ENCODE results near the gene ACOT12.
"Not testable (repeated sequence)": the region's sequence is repeated elsewhere in the genome, so short reads cannot be mapped to it uniquely, and the experiment has no call there.

ACOT12 gene

GRCh38 chr5:81297531-81297930 lies 96.4 kb downstream of the ACOT12 start:
- H2BK120ac ChIP-seq (ENCODE audit: low read depth, low read length): no peak overlapping the region
- H3K4me1 ChIP-seq (ENCODE audit: control insufficient read depth, insufficient read depth, low read depth, low read length): peaks cover 6% of the 10 kb centered on the region
- peaks cover 0 to 3% of the 10 kb centered on the region in 2 experiments for H3K36me3 ChIP-seq (ENCODE audit: control insufficient read depth in 1 of 2, insufficient read depth in 2 of 2, low read depth in 1 of 2, low read length in 2 of 2)
- H3K9me3 ChIP-seq (ENCODE audit: control insufficient read depth, low read length): peaks cover 7% of the 10 kb centered on the region
- no peak overlapping the region for H2AFZ ChIP-seq (ENCODE audit: low read depth, low read length)
- H3K9ac ChIP-seq (ENCODE audit: low read length): peak overlapping the region; percentile 98
- no peaks in the 10 kb centered on the region for H3K27me3 ChIP-seq (ENCODE audit: control insufficient read depth in 1 of 2, insufficient read depth in 1 of 2, low read length in 2 of 2)
- no peak overlapping the region for H3K18ac ChIP-seq (ENCODE audit: low read depth in 1 of 2, low read length in 2 of 2)
- no peak overlapping the region for H2BK5ac ChIP-seq (ENCODE audit: low read depth, low read length, poor library complexity, severe bottlenecking)
- H4K91ac ChIP-seq (ENCODE audit: low read length): no peak overlapping the region
- no peak overlapping the region for H2AK5ac ChIP-seq (ENCODE audit: low read length, severe bottlenecking)
- 100% methylated on average over 1 of the region's 4 CpGs for WGBS
- no peak overlapping the region for H2BK12ac ChIP-seq (ENCODE audit: low read length in 2 of 2)
- no peak overlapping the region for H3K14ac ChIP-seq (ENCODE audit: low read length in 2 of 2)
- no peak overlapping the region for H2BK15ac ChIP-seq (ENCODE audit: low read depth, poor library complexity, severe bottlenecking)
- H3K4me3 ChIP-seq (ENCODE audit: insufficient read depth in 1 of 2, low read depth in 1 of 2, low read length in 2 of 2): no peak overlapping the region
- no peak for DNase-seq
- no peak overlapping the region for H3K27ac ChIP-seq (ENCODE audit: low read length, poor library complexity, severe bottlenecking)
- H3K23ac ChIP-seq (ENCODE audit: low read length in 2 of 2): no peak overlapping the region
- H3K4ac ChIP-seq (ENCODE audit: low read depth in 1 of 2, low read length in 2 of 2): no peak overlapping the region
- H3K4me2 ChIP-seq (ENCODE audit: low read length, poor library complexity, severe bottlenecking): no peak overlapping the region
- H3K79me1 ChIP-seq (replicated peaks; ENCODE audit: low read length, poor library complexity, severe bottlenecking): peaks cover 25% of the 10 kb centered on the region
- no peak overlapping the region for H4K8ac ChIP-seq (ENCODE audit: low read length)

- peaks cover 23% of the 10 kb centered on the region for H3K79me1 ChIP-seq (replicated peaks; ENCODE audit: low read length, poor library complexity, severe bottlenecking)
- H3K18ac ChIP-seq (ENCODE audit: low read depth in 1 of 2, low read length in 2 of 2); H4K91ac ChIP-seq (ENCODE audit: low read length); H3K36me3 ChIP-seq (ENCODE audit: control insufficient read depth in 1 of 2, insufficient read depth in 2 of 2, low read depth in 1 of 2, low read length in 2 of 2); H3K4me2 ChIP-seq (ENCODE audit: low read length, poor library complexity, severe bottlenecking); H3K9ac ChIP-seq (ENCODE audit: low read length); H3K9me3 ChIP-seq (ENCODE audit: control insufficient read depth, low read length); H3K4me1 ChIP-seq (ENCODE audit: control insufficient read depth, insufficient read depth, low read depth, low read length); H3K27me3 ChIP-seq (ENCODE audit: control insufficient read depth in 1 of 2, insufficient read depth in 1 of 2, low read length in 2 of 2); H3K23ac ChIP-seq (ENCODE audit: low read length in 2 of 2); H4K8ac ChIP-seq (ENCODE audit: low read length); H2AFZ ChIP-seq (ENCODE audit: low read depth, low read length); H2BK5ac ChIP-seq (ENCODE audit: low read depth, low read length, poor library complexity, severe bottlenecking); H3K4me3 ChIP-seq (ENCODE audit: insufficient read depth in 1 of 2, low read depth in 1 of 2, low read length in 2 of 2); H2BK12ac ChIP-seq (ENCODE audit: low read length in 2 of 2); H3K14ac ChIP-seq (ENCODE audit: low read length in 2 of 2); H3K27ac ChIP-seq (ENCODE audit: low read length, poor library complexity, severe bottlenecking); DNase-seq; H2BK15ac ChIP-seq (ENCODE audit: low read depth, poor library complexity, severe bottlenecking); H3K4ac ChIP-seq (ENCODE audit: low read depth in 1 of 2, low read length in 2 of 2); H2BK120ac ChIP-seq (ENCODE audit: low read depth, low read length); H2AK5ac ChIP-seq (ENCODE audit: low read length, severe bottlenecking): not testable (repeated sequence)
- WGBS: over 99% methylated on average over 5 of the region's 5 CpGs
Measured at GRCh38 chr5:81294021-81294420, 99.9 kb downstream of the ACOT12 start.

DNA sequence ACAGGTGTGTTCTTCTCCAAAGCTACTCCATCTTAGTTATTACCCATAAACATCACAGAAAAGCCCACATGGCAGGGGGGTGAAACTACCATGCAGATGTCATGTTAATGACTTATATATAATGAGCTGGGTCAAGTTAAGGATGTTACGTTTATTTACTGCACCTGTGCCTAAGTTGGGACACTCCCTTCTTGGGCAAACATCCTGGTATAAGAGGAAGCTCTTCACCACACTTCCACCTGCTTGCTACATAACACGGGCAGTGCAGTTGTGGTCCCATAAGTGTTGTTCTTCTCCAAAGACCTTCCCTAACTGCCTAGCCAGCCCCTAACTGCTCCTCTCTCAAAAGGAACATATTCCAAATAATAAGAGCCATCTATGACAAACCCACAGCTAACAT lies 101.8 kb downstream of the ACOT12 start:
- H4K8ac ChIP-seq (ENCODE audit: low read length): no peak overlapping the region
- H3K36me3 ChIP-seq (ENCODE audit: control insufficient read depth in 1 of 2, insufficient read depth in 2 of 2, low read depth in 1 of 2, low read length in 2 of 2): peaks cover 0 to 3% of the 10 kb centered on the region in 2 experiments
- no peak overlapping the region for H3K4me2 ChIP-seq (ENCODE audit: low read length, poor library complexity, severe bottlenecking)
- H3K4me3 ChIP-seq (ENCODE audit: insufficient read depth in 1 of 2, low read depth in 1 of 2, low read length in 2 of 2): no peak overlapping the region
- no peak overlapping the region for H2BK15ac ChIP-seq (ENCODE audit: low read depth, poor library complexity, severe bottlenecking)
- no peaks in the 10 kb centered on the region for H3K4me1 ChIP-seq (ENCODE audit: control insufficient read depth, insufficient read depth, low read depth, low read length)
- no peaks in the 10 kb centered on the region for H3K27me3 ChIP-seq (ENCODE audit: control insufficient read depth in 1 of 2, insufficient read depth in 1 of 2, low read length in 2 of 2)
- DNase-seq: no peak
- no peak overlapping the region for H4K91ac ChIP-seq (ENCODE audit: low read length)
- H3K18ac ChIP-seq (ENCODE audit: low read depth in 1 of 2, low read length in 2 of 2): no peak overlapping the region
- no peak overlapping the region for H3K23ac ChIP-seq (ENCODE audit: low read length in 2 of 2)
- H3K79me1 ChIP-seq (replicated peaks; ENCODE audit: low read length, poor library complexity, severe bottlenecking): peaks cover 22% of the 10 kb centered on the region
- H2BK12ac ChIP-seq (ENCODE audit: low read length in 2 of 2): no peak overlapping the region
- peaks cover 7% of the 10 kb centered on the region for H3K9me3 ChIP-seq (ENCODE audit: control insufficient read depth, low read length)
- 90% methylated on average over 2 of the region's 2 CpGs for WGBS
- H2BK5ac ChIP-seq (ENCODE audit: low read depth, low read length, poor library complexity, severe bottlenecking): no peak overlapping the region
- H3K27ac ChIP-seq (ENCODE audit: low read length, poor library complexity, severe bottlenecking): no peak overlapping the region
- H3K9ac ChIP-seq (ENCODE audit: low read length): no peak overlapping the region
- no peak overlapping the region for H2AFZ ChIP-seq (ENCODE audit: low read depth, low read length)
- H3K4ac ChIP-seq (ENCODE audit: low read depth in 1 of 2, low read length in 2 of 2): no peak overlapping the region
- H3K14ac ChIP-seq (ENCODE audit: low read length in 2 of 2): no peak overlapping the region
- H2BK120ac ChIP-seq (ENCODE audit: low read depth, low read length): no peak overlapping the region
- no peak overlapping the region for H2AK5ac ChIP-seq (ENCODE audit: low read length, severe bottlenecking)

GRCh38 chr5:81290146-81290545 lies 103.8 kb downstream of the ACOT12 start:
- Histone ChIP-seq H3K79me1 (replicated peaks; ENCODE audit: low read length, poor library complexity, severe bottlenecking) (peaks cover 28% of the 10 kb centered on the region), H3K4me2 (ENCODE audit: low read length, poor library complexity, severe bottlenecking) (no peak overlapping the region), H3K27ac (ENCODE audit: low read length, poor library complexity, severe bottlenecking) (no peak overlapping the region), H3K9me3 (ENCODE audit: control insufficient read depth, low read length) (peaks cover 7% of the 10 kb centered on the region), H3K4me1 (ENCODE audit: control insufficient read depth, insufficient read depth, low read depth, low read length) (no peaks in the 10 kb centered on the region), H3K18ac (ENCODE audit: low read depth in 1 of 2, low read length in 2 of 2) (no peak overlapping the region), H2BK15ac (ENCODE audit: low read depth, poor library complexity, severe bottlenecking) (no peak overlapping the region), H3K4ac (ENCODE audit: low read depth in 1 of 2, low read length in 2 of 2) (no peak overlapping the region), H4K91ac (ENCODE audit: low read length) (no peak overlapping the region), H2AK5ac (ENCODE audit: low read length, severe bottlenecking) (no peak overlapping the region), H3K36me3 (ENCODE audit: control insufficient read depth in 1 of 2, insufficient read depth in 2 of 2, low read depth in 1 of 2, low read length in 2 of 2) (peaks cover 0 to 7% of the 10 kb centered on the region in 2 experiments), H2AFZ (ENCODE audit: low read depth, low read length) (no peak overlapping the region), H3K27me3 (ENCODE audit: control insufficient read depth in 1 of 2, insufficient read depth in 1 of 2, low read length in 2 of 2) (no peaks in the 10 kb centered on the region), H2BK12ac (ENCODE audit: low read length in 2 of 2) (no peak overlapping the region), H2BK120ac (ENCODE audit: low read depth, low read length) (no peak overlapping the region), H3K4me3 (ENCODE audit: insufficient read depth in 1 of 2, low read depth in 1 of 2, low read length in 2 of 2) (no peak overlapping the region), H3K9ac (ENCODE audit: low read length) (no peak overlapping the region), H3K23ac (ENCODE audit: low read length in 2 of 2) (no peak overlapping the region), H3K14ac (ENCODE audit: low read length in 2 of 2) (no peak overlapping the region), H2BK5ac (ENCODE audit: low read depth, low read length, poor library complexity, severe bottlenecking) (no peak overlapping the region), H4K8ac (ENCODE audit: low read length) (no peak overlapping the region)
- no CpG with 5 or more reads among the region's 1 CpG for WGBS
- no peak for DNase-seq

Data from mesenchymal stem cell (in vitro differentiated cells and primary cell).